RWPE1 (cell line): ENCODE data around the gene ZIC1.

ENCODE experiments used
- CTCF ChIA-PET: fragments of 350-600 bp; sonication (Branson Sonifier 250); formaldehyde crosslinking; extraction: SDS; loops from one replicate; lab custom pipeline; 2021; lab: Yijun Ruan, JAX
- POLR2A ChIA-PET: fragments of 400-600 bp; formaldehyde crosslinking; extraction: SDS; loops from one replicate; lab custom pipeline; 2020; ENCODE audit warnings: antibody characterized with exemption; ENCODE audit not compliant: low non-redundant PET; lab: Yijun Ruan, JAX
- DNase-seq: peaks from one replicate; pipeline ENCODE4 v3.0.0; 2012; ENCODE audit warnings: low spot score
- H3K27ac ChIP-seq: fragments of 450-650 bp; 2 replicates; pipeline ENCODE4 v1.5.1; 2017
- TF ChIP-seq, protein P1 (sequence below): fragments of 450-650 bp; conservative IDR thresholded peaks from 2 replicates; pipeline ENCODE4 v1.5.1; 2017; ENCODE audit warnings: low read depth, mild to moderate bottlenecking

ZIC1 gene

DNA sequence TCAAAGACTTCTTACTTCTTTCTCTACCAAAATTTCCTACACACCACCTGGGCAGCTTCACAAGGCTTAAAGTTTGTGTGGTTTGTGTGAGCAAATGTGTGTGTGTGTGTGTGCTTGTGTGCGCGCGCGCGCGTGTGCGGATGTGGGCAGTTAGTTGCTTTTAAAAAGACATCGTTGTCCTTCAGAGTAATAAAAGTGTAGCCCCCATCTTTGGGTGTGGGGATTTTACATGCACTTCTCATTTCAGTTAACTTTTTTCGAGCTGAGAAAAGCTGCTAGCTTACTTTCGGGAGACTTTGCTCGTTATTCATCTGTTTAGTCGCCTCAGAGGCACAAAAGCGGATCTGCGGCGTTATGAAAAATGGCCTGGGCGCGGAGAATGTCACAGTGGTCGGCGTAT is 38.8 kb upstream of the ZIC1 start:
- POLR2A ChIA-PET: no interaction called here
- DNase-seq: no peak
- CTCF ChIA-PET: interaction anchor here (0.6 kb wide), 2 partner anchors 89 to 91 kb away, joined by 3 to 4 read pairs; no protein-coding TSS in a partner anchor
- H3K27ac ChIP-seq: no peak overlapping the region
- TF ChIP-seq, protein P1, sequence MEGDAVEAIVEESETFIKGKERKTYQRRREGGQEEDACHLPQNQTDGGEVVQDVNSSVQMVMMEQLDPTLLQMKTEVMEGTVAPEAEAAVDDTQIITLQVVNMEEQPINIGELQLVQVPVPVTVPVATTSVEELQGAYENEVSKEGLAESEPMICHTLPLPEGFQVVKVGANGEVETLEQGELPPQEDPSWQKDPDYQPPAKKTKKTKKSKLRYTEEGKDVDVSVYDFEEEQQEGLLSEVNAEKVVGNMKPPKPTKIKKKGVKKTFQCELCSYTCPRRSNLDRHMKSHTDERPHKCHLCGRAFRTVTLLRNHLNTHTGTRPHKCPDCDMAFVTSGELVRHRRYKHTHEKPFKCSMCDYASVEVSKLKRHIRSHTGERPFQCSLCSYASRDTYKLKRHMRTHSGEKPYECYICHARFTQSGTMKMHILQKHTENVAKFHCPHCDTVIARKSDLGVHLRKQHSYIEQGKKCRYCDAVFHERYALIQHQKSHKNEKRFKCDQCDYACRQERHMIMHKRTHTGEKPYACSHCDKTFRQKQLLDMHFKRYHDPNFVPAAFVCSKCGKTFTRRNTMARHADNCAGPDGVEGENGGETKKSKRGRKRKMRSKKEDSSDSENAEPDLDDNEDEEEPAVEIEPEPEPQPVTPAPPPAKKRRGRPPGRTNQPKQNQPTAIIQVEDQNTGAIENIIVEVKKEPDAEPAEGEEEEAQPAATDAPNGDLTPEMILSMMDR: no peak

DNA sequence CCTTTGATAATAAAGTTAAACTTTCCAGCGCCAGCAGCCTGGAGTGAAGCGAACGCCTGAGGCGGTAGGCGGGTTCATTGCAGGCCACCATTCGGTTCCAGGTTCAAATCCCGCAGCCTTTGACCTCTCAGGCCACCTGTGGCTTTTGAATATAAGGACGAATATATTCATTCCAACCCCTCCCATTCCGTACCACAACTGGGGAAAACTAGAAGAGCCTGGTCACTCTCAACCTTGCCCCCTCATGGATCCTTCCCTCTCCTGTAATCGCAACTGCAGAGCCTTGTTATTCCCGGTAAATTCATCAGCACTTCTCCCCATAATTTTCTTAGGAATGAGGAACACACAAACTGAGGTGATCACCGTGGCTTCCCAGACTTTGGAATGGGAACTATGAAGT is 38.0 kb upstream of the ZIC1 start:
- ChIA-PET CTCF (interaction anchor here (0.6 kb wide), 3 partner anchors 88 to 650 kb away, joined by 3 to 4 read pairs (median 3); no protein-coding TSS in a partner anchor), POLR2A (no interaction called here)
- TF ChIP-seq, protein P1: no peak
- no peak overlapping the region for H3K27ac ChIP-seq
- DNase-seq: no peak

DNA sequence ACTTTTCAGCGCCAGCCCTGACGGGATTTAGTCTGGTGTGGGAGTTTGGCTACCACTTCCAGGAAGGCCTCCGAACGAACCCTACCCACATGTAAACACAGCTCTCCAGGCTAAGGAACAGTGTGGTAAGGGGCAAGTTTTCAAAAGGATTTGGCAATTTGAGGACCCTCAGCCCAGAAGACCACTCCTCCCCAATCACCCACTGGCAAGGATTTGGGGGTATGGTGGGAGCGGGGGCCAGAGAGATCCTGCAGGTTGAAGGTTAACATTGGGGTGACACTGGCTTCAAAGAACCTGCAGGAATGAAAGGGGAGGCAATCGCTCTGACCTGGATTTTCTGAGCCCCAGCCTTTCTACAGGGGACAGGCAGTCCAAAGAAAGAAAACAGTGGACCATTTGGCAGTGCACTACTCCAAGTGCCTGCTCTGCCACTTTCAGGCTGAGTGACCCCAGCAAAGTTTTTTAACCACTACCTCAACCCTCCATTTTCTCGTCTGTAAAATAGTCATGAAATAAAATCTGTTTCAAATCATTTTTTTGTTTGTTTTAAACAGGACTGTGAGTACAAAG is 37.3 kb upstream of the ZIC1 start:
- ChIA-PET CTCF (interaction anchor here (0.6 kb wide), 1 partner anchor 43 kb away, joined by 3 read pairs; no protein-coding TSS in a partner anchor), POLR2A (no interaction called here)
- TF ChIP-seq, protein P1: no peak
- H3K27ac ChIP-seq: no peak overlapping the region
- no peak for DNase-seq

DNA sequence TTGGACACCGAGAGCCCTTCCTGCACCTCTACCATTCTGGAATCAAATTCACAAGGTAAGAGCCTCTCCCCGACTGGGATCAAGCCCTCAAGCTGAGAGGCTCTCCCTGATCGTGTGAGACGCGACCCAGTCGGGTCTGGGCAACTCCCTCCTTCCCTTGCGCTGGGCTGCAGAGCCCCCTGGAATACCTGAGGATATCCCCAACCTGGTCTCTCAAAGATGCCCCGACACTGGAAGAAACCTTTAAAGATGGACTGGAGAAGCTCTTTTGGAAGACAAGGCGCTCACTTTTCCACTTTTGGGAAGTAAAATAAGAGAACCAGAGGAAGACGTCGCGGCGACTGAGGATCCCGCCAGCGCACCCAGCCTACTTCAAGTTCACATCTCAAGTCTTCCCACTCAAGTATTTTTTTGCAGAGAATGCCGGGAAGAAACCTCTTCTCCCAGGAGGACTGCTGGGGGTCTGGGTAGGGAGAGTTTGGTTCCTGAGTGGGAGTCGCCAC is 36.6 kb upstream of the ZIC1 start:
- no peak overlapping the region for H3K27ac ChIP-seq
- ChIA-PET CTCF (interaction anchor here (0.6 kb wide), 2 partner anchors 43 to 97 kb away, joined by 3 read pairs; no protein-coding TSS in a partner anchor), POLR2A (no interaction called here)
- DNase-seq: no peak
- TF ChIP-seq, protein P1: no peak

DNA sequence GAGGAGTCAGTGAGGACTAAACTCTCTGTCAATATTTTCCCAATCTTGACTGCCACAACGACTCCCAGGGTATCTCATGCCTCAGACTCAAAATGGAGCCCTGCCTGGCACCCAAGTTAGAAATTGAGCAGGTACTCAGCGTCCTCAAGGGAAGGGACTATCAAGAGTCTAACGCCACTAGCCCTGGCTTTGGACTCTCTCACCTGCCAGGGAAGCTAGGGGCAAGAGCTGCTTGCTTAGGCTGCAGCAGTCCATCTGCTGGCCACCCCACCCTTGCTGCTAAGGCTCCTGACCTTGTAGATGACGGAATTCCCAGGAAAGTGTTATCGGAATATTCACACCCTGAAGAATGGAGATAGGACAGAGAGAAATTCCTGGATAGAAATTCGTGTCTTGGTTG is 35.9 kb upstream of the ZIC1 start:
- no peak overlapping the region for H3K27ac ChIP-seq
- ChIA-PET CTCF (no interaction called here), POLR2A (no interaction called here)
- TF ChIP-seq, protein P1: no peak
- no peak for DNase-seq

DNA sequence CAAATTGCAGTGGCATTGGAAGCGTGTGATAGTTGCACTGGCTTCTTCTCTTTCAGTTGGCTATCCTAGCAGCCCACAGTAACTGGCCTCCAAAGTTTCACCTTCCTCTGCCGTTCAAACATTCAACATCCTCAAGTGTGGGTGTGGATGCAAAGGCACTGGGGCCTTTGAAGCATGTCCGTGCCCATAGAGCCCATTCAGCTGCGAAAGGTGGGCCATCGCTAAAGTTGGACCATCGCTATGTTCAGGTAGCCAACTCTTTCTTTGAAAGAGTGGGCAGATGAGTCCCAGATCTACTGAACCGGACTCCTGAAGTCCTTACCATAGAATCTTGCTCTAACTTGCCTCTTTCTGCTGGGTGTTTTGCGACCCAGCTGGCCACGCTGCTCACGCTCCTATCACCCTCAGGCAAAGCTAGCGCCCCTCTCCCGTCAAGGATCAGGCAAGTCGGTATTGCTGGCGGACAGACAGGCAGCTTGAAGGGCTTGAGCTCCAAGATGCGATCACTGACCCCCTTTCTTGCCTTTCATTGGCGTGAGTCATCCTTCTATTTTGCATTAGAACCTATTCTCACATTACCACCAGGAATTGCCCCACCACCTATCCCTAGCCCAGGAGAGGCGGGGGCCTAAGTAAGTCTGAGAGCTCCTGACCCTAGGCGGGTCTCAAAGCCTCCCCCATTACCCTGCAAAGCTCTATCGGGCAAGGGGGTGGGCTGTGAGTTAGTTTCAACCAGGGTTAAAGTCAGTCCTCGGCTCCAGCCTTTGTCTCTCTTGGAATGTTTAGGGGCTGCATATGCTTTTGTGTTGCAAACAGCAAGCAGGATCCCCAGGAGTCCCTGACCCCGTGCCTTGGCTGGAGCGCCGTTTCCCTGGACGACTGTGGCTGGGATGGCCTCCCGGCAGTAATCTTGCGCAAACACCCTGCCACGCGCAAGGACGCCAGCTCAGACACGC is 31.5 kb upstream of the ZIC1 start:
- DNase-seq: no peak
- TF ChIP-seq, protein P1: no peak
- H3K27ac ChIP-seq: no peak overlapping the region
- ChIA-PET CTCF (no interaction called here), POLR2A (no interaction called here)
